Activated T-helper 1 cell treated with anti-CD3 and anti-CD28 coated beads, Interleukin-12 subunit alpha, Interleukin-12 subunit beta, Interleukin-2, Interleukin-4 antibody, amounts not matched to agents 30 ng/mL and 10 ng/mL and 1 ng/mL, durations not matched to agents 14 hours and 24 hours and 36 hours (primary cell): ENCODE measurements around the gene DGKD. TPM values are rescaled to one million over a fixed set of nuclear protein-coding genes. Genes with fewer than 3 reads are reported as not detected.

Experiments used
- DNase-seq: peaks from one replicate; pipeline ENCODE4 v3.0.0; 2021; ENCODE audit warnings: low spot score
- H3K27ac Mint-ChIP-seq: one replicate; pipeline ENCODE4 v1.8.0; 2021; ENCODE audit warnings: mild to moderate bottlenecking, mixed read lengths
- H3K27me3 Mint-ChIP-seq: one replicate; pipeline ENCODE4 v1.8.0; 2022; ENCODE audit warnings: mild to moderate bottlenecking, moderate library complexity, mixed read lengths; ENCODE audit not compliant: insufficient read depth
- H3K36me3 Mint-ChIP-seq: one replicate; pipeline ENCODE4 v1.8.0; 2021; ENCODE audit warnings: low read depth, mixed read lengths
- H3K4me1 Mint-ChIP-seq: one replicate; pipeline ENCODE4 v1.8.0; 2021; ENCODE audit warnings: low read depth, mixed read lengths
- H3K4me3 Mint-ChIP-seq: one replicate; pipeline ENCODE4 v1.8.0; 2021; ENCODE audit warnings: mild to moderate bottlenecking, moderate library complexity, mixed read lengths
- H3K9me3 Mint-ChIP-seq: one replicate; pipeline ENCODE4 v1.8.0; 2021; ENCODE audit warnings: mixed read lengths
- intact Hi-C: fragments of 100-400 bp; cut with micrococcal nuclease; formaldehyde crosslinking; loops from one replicate; pipeline ENCODE4 v1.15.1; 2024
- total RNA-seq: library from RNA; stranded (reverse); gene quantifications from 2 replicates; pipeline ENCODE4 v1.2.3, GENCODE V29; 2022

DGKD gene
- total RNA-seq, 1 donor from 2014 or later, result 43.7 TPM

GRCh38 chr2:233486778-233487552 is 132.7 kb downstream of the DGKD start:
- no peak overlapping the region for H3K27ac Mint-ChIP-seq
- H3K27me3 Mint-ChIP-seq, result no peaks in the 10 kb centered on the region
- H3K4me1 Mint-ChIP-seq, result no peaks in the 10 kb centered on the region
- no peak overlapping the region for H3K4me3 Mint-ChIP-seq
- H3K36me3 Mint-ChIP-seq, result peaks cover 5% of the 10 kb centered on the region
- intact Hi-C loops, result no loop called here
- no peak for DNase-seq
- no peaks in the 10 kb centered on the region for H3K9me3 Mint-ChIP-seq

GRCh38 chr2:233487748-233488345 is 133.6 kb downstream of the DGKD start:
- Mint-ChIP-seq H3K4me3 (no peak overlapping the region), H3K27me3 (no peaks in the 10 kb centered on the region), H3K27ac (no peak overlapping the region), H3K9me3 (no peaks in the 10 kb centered on the region), H3K36me3 (peaks cover 5% of the 10 kb centered on the region), H3K4me1 (no peaks in the 10 kb centered on the region)
- DNase-seq, result no peak
- intact Hi-C loops, result no loop called here

DNA sequence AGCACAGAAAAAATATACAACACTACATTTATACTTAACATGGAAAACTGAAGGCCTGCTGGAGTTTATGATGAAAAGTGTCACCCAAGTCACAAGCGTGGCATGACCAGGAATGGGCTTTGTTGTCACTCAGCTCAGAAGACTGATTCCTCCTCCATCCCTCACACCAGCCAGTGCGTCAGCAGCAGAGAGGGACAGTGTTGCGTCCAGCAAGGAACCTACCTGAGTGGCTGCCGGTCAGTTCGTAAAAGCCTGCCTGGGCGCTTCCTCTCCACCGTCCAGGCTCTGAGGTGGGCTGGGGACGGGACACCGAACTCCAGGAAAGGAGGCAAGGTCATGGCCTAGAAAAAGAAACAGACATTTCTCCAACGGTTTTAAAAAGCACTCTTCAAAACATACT is 134.8 kb downstream of the DGKD start:
- no peak for DNase-seq
- H3K36me3 Mint-ChIP-seq, result peaks cover 5% of the 10 kb centered on the region
- no peak overlapping the region for H3K27ac Mint-ChIP-seq
- no peaks in the 10 kb centered on the region for H3K27me3 Mint-ChIP-seq
- intact Hi-C loops, result no loop called here
- no peaks in the 10 kb centered on the region for H3K9me3 Mint-ChIP-seq
- H3K4me3 Mint-ChIP-seq, result no peak overlapping the region
- H3K4me1 Mint-ChIP-seq, result no peaks in the 10 kb centered on the region

DNA sequence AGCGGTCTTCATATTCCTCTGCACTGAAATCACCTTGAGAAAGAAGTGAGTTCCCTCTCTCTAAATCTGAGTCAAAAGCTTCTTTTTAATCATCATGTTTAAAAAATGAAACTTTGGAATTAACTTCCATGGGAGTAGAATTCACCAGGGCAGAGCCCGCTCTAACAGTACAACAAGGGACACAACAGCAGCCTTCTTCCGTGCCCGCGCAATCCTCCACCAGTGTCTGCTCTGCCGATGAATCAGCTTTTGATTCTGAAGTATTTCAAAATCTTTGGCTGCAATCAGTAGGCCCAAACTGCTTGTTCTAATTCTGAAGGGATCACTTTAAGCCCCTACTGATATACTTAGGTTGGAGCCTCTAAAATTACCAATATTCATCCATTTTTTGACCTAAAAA is 135.4 kb downstream of the DGKD start:
- Mint-ChIP-seq H3K9me3 (no peaks in the 10 kb centered on the region), H3K4me3 (no peak overlapping the region), H3K4me1 (no peaks in the 10 kb centered on the region), H3K27me3 (no peaks in the 10 kb centered on the region), H3K36me3 (peaks cover 5% of the 10 kb centered on the region), H3K27ac (no peak overlapping the region)
- DNase-seq, result no peak
- intact Hi-C loops, result no loop called here

- no peaks in the 10 kb centered on the region for H3K4me1 Mint-ChIP-seq
- H3K27ac Mint-ChIP-seq, result no peak overlapping the region
- intact Hi-C loops, result no loop called here
- no peaks in the 10 kb centered on the region for H3K9me3 Mint-ChIP-seq
- no peak overlapping the region for H3K4me3 Mint-ChIP-seq
- H3K36me3 Mint-ChIP-seq, result peaks cover 5% of the 10 kb centered on the region
- H3K27me3 Mint-ChIP-seq, result no peaks in the 10 kb centered on the region
- DNase-seq, result no peak
These were observed 136.5 kb downstream of the DGKD start for GRCh38 chr2:233490831-233491230.

DNA sequence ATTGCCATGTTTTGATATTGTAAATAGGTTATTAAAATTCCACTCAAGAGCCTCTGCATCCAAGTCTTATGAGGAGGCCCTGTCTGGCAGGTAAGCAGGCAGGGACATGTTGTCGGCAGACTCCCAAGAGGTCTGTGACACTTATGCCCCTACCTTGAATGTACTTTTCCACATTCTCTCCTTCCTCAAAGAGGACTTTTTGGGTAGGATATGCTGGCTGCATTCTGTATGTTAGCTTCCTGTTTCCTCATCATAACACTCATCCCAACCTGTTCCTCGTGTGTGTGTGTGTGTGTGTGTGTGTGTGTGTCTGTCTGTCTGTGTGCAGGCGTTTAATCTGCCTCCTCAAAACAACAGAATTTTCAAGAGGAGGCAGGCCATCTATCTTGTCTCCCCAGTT is 137.0 kb downstream of the DGKD start:
- H3K36me3 Mint-ChIP-seq, result peaks cover 5% of the 10 kb centered on the region
- intact Hi-C loops, result no loop called here

DNA sequence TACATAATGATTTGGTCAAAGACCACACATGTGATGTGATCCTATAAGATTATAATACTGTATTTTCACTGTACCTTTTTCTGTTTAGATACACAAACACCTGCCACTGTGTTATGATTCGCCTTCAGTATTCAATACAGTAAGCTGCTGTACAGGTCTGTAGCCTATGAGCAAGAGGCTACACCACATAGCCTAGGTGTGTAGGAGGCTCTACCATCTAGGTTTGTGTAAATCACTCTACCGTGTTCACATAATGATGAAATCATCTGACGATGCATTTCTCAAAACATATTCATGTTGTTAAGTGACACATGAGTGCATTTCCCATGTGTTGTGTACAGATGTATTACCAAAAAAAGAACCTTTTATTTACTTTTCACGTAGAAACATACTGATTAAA is 137.8 kb downstream of the DGKD start:
- Mint-ChIP-seq H3K9me3 (no peaks in the 10 kb centered on the region), H3K4me3 (no peak overlapping the region), H3K27me3 (no peaks in the 10 kb centered on the region), H3K36me3 (peaks cover 2% of the 10 kb centered on the region), H3K27ac (no peak overlapping the region), H3K4me1 (no peaks in the 10 kb centered on the region)
- intact Hi-C loops, result no loop called here
- no peak for DNase-seq

More for the DNA sequence above, 137.0 kb downstream of the DGKD start:
- no peaks in the 10 kb centered on the region for H3K4me1 Mint-ChIP-seq
- DNase-seq, result no peak
- H3K27ac Mint-ChIP-seq, result no peak overlapping the region
- no peak overlapping the region for H3K4me3 Mint-ChIP-seq
- H3K9me3 Mint-ChIP-seq, result no peaks in the 10 kb centered on the region
- H3K27me3 Mint-ChIP-seq, result no peaks in the 10 kb centered on the region

DNA sequence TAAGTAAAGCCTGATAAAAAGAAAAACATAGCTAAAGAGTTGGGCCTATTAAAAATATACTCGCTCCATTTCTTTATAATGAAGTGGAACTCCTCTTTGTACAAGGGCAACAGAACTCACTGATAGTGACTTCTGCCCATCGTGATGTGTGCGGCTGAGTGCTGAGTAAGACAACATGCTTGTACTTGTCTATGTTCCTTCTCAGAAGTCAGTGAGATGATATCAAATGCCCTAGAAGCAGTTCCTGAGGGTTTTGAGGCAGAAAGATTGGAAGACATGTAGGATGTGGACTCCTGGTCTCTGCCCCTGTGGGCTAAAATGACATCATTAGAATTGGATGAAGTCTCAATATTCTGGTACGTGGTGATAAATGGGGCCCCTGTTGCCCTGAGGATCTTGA is 138.5 kb downstream of the DGKD start:
- Mint-ChIP-seq H3K36me3 (peaks cover 2% of the 10 kb centered on the region), H3K27ac (no peak overlapping the region), H3K4me3 (no peak overlapping the region), H3K9me3 (no peaks in the 10 kb centered on the region), H3K4me1 (peaks cover under 1% of the 10 kb centered on the region), H3K27me3 (no peaks in the 10 kb centered on the region)
- DNase-seq, result no peak
- intact Hi-C loops, result no loop called here

GRCh38 chr2:233495503-233496496 is 141.5 kb downstream of the DGKD start:
- Mint-ChIP-seq H3K4me1 (peaks cover 7% of the 10 kb centered on the region), H3K36me3 (peaks cover 3% of the 10 kb centered on the region), H3K9me3 (no peaks in the 10 kb centered on the region), H3K4me3 (no peak overlapping the region), H3K27me3 (no peaks in the 10 kb centered on the region), H3K27ac (no peak overlapping the region)
- intact Hi-C loops, result no loop called here
- DNase-seq, result no peak

GRCh38 chr2:233497692-233498091 is 143.4 kb downstream of the DGKD start:
- H3K9me3 Mint-ChIP-seq, result peaks cover 11% of the 10 kb centered on the region
- no peak overlapping the region for H3K4me3 Mint-ChIP-seq
- no peaks in the 10 kb centered on the region for H3K27me3 Mint-ChIP-seq
- intact Hi-C loops, result no loop called here
- peaks cover 11% of the 10 kb centered on the region for H3K36me3 Mint-ChIP-seq
- DNase-seq, result no peak
- no peak overlapping the region for H3K27ac Mint-ChIP-seq
- H3K4me1 Mint-ChIP-seq, result peaks cover 17% of the 10 kb centered on the region

DNA sequence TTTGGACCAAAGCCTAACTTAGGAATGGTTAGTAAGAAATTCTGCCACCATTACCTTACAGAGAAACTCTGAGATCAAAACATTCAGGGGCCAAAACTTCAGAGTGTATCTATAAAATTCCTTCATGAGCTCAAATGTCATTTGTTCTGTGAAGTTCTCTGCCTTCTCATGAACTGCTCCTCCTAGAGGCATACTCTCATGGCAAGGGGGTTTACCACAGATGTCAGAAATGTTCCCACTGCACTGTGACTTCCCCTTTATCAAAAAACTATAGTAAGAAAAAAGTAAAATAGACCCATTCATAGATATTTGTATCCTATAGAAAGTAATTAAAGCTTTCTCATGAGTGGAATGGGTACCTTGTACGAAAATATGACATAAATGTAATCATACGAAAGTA is 143.8 kb downstream of the DGKD start:
- no peak for DNase-seq
- intact Hi-C loops, result no loop called here
- Mint-ChIP-seq H3K9me3 (peaks cover 16% of the 10 kb centered on the region), H3K4me3 (no peak overlapping the region), H3K36me3 (peaks cover 15% of the 10 kb centered on the region), H3K4me1 (peaks cover 17% of the 10 kb centered on the region), H3K27me3 (no peaks in the 10 kb centered on the region), H3K27ac (no peak overlapping the region)

- H3K36me3 Mint-ChIP-seq, result peaks cover 21% of the 10 kb centered on the region
- H3K4me1 Mint-ChIP-seq, result peaks cover 33% of the 10 kb centered on the region
- no peak for DNase-seq
- no peak overlapping the region for H3K27ac Mint-ChIP-seq
- peaks cover 32% of the 10 kb centered on the region for H3K9me3 Mint-ChIP-seq
- H3K27me3 Mint-ChIP-seq, result no peaks in the 10 kb centered on the region
- intact Hi-C loops, result no loop called here
- H3K4me3 Mint-ChIP-seq, result no peak overlapping the region
These were observed 145.6 kb downstream of the DGKD start for GRCh38 chr2:233499928-233500327.
